Retinal pigment epithelial cell (primary cell): ENCODE measurements around the gene ZNF260.

Experiments
- DNase-seq: peaks from one replicate; pipeline ENCODE4 v3.0.0-alpha.2; 2010; ENCODE audit warnings: low read depth
- H3K4me3 ChIP-seq: 2 replicates; pipeline ENCODE4 v1.5.1; 2011; ENCODE audit warnings: mild to moderate bottlenecking, low read length, control low read depth, moderate library complexity
- TF ChIP-seq, protein P1 (sequence below): conservative IDR thresholded peaks from 2 replicates; pipeline ENCODE4 v1.5.1; 2011; ENCODE audit warnings: low read depth, low read length, control low read depth, inconsistent platforms

The ZNF260 gene

DNA sequence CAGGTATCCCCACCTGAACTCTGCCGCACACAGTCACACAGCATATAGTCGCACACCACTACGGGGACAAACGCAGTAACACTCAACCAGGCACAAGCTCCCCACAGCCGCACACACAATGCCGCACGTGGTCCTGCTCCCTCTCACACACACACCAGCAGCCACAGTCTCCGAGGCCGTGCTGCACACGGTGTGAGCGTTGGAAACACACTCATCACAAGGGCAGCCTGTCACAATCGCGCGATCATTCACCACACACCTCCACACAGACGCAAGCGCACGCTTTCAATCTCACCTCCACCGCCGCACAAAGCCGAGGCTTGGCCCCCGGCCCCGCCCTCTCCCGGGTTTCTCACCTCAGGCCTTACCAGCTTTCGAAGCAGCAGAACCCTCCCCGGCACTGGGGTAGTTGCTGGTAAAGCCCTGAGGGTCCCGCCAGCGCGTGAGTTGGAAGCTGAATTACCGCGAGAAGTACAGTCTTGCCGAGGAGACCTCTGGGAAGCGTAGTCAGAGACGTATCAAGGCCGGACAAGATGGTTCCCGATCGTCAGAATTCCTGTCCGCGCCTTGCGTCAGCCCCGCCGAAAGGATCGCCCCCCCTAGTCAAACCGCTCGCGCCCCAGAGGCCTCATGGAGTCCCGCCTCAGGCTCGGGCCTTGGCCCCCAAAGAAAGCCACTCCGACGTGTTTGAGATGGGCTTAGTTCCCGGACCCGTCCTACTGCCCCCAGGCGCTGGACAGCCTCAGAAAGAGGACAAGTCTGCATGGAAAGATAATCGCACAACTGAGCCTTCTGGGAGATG, 38.8 kb downstream of the ZNF260 start, which contains the start of gene ZNF566:
TSS of gene ZNF566 (minus strand) at position 444 of the 802 bp plus-strand sequence. CDS start 13,004 bp downstream, outside the sequence.
- peak within 1 kb of the TSS; percentile 93 for H3K4me3 ChIP-seq
- TF ChIP-seq, protein P1, sequence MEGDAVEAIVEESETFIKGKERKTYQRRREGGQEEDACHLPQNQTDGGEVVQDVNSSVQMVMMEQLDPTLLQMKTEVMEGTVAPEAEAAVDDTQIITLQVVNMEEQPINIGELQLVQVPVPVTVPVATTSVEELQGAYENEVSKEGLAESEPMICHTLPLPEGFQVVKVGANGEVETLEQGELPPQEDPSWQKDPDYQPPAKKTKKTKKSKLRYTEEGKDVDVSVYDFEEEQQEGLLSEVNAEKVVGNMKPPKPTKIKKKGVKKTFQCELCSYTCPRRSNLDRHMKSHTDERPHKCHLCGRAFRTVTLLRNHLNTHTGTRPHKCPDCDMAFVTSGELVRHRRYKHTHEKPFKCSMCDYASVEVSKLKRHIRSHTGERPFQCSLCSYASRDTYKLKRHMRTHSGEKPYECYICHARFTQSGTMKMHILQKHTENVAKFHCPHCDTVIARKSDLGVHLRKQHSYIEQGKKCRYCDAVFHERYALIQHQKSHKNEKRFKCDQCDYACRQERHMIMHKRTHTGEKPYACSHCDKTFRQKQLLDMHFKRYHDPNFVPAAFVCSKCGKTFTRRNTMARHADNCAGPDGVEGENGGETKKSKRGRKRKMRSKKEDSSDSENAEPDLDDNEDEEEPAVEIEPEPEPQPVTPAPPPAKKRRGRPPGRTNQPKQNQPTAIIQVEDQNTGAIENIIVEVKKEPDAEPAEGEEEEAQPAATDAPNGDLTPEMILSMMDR: peak; percentile 10
- DNase-seq: peak; percentile 96

DNA sequence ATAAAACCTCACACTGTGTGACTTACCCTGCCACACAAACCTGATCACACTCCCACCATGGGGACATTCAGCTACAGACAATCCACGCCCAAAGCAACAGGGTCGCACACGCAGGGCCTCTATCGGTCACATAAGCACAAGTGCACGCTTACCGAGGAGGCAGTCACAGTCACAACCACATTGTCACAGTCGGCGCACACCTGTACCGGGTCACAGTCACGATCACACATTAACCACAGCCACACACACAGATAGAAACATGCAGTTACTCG, 39.3 kb downstream of the ZNF260 start:
- peak overlapping the region; percentile 93 for H3K4me3 ChIP-seq
- DNase-seq: no peak
- TF ChIP-seq, protein P1: peak; percentile 4

DNA sequence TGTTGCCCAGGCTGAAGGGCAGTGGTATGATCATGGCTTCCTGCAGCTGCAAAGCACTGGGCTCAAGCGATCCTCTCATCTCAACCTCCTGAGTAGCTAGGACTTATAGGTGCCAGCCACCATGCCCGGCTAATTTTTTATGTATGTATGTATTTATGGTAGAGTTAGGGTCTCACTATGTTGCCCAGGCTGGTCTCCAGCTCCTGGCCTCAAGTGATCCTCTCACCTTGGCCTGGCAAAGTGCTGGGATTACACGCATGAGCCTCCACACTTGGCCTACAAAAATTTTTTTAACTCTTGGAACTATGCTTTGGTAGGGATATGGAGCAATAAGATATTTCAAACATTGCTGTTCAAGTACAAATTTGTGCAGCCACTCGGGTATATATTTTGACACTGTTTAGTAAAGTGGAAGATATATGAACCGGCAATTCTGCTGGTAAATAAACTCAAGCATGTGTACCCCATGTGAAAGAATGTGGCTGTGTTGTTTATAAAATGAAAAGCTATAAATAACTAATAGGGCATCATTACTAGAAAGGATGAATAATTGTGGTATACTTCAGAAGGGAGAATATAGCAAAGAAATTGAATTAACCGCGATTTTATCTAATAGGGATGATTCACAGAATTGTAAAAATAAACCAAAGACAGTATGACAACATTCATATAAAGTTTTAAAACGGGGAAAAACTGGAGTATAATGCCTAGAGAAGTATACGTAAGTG, 39.8 kb downstream of the ZNF260 start:
- no peak for DNase-seq
- H3K4me3 ChIP-seq: peak overlapping the region; percentile 93
- TF ChIP-seq, protein P1: no peak

DNA sequence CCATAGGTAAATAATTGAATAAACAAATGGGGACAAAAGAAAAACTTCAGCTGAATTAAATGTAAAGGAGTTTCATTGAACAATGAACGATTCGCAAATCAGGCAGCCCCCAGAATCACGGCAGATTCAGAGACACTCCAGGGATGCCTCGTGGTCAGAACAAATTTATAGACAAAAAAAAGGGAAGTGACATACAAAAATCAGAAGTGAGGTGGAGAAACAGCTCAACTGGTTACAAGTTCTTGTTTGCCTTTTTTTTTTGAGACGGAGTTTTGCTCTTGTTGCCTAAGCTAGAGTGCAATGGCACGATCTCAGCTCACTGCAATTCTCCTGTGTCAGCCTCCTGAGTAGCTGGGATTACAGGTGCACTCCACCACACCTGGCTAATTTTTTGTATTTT, 44.4 kb downstream of the ZNF260 start:
- no peak overlapping the region for H3K4me3 ChIP-seq
- no peak for DNase-seq
- TF ChIP-seq, protein P1: no peak

DNA sequence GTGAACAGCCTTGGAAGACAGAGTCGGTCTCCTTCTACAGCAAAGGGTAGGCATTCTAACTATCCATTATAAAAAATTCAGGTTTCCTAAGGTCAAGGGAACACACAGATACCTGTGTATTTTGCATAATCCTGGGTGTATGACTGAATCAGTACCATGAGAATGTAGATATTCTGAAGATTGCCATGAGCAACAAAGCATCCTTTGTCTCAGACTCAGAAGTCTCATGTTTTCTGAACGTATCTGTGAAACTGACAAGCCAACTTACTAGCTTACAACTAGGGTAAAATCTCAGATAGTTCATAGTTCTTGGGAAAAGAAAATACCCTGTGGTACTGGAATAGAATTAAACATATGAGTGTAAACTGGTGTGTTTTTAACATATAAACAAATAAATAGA, 45.2 kb downstream of the ZNF260 start:
- no peak for DNase-seq
- no peak overlapping the region for H3K4me3 ChIP-seq
- TF ChIP-seq, protein P1: no peak
